Activated CD4-positive, alpha-beta memory T cell treated with anti-CD3 and anti-CD28 coated beads, Interleukin-2, amount 10 ng/mL, durations not matched to agents 7 days and 5 days (primary cell): Measurements from ENCODE around the gene FDX1. TPM values are rescaled to one million over a fixed set of nuclear protein-coding genes. Genes with fewer than 3 reads are reported as not detected.

ENCODE experiments used
- CTCF ChIA-PET: fragments of 350-600 bp; sonication (Branson Sonifier 250); formaldehyde crosslinking; loops from one replicate; lab custom pipeline; 2021; ENCODE audit warnings: antibody characterized with exemption, inconsistent platforms; lab: Charles Lee
- POLR2A ChIA-PET: fragments of 350-600 bp; sonication (Branson Sonifier 250); formaldehyde crosslinking; loops from one replicate; lab custom pipeline; 2021; ENCODE audit warnings: antibody characterized with exemption; lab: Charles Lee
- DNase-seq: peaks from one replicate; pipeline ENCODE4 v3.0.0-alpha.2; 2020
- H3K27ac Mint-ChIP-seq: one replicate; pipeline ENCODE4 v1.8.0; 2021; ENCODE audit warnings: mild to moderate bottlenecking, mixed read lengths
- H3K27me3 Mint-ChIP-seq: one replicate; pipeline ENCODE4 v1.8.0; 2021; ENCODE audit warnings: mixed read lengths
- H3K36me3 Mint-ChIP-seq: one replicate; pipeline ENCODE4 v1.8.0; 2021; ENCODE audit warnings: low read depth, mixed read lengths
- H3K4me1 Mint-ChIP-seq: one replicate; pipeline ENCODE4 v1.8.0; 2021; ENCODE audit warnings: mixed read lengths
- H3K4me3 Mint-ChIP-seq: one replicate; pipeline ENCODE4 v1.8.0; 2021; ENCODE audit warnings: mild to moderate bottlenecking, mixed read lengths
- H3K9me3 Mint-ChIP-seq: one replicate; pipeline ENCODE4 v1.8.0; 2021; ENCODE audit warnings: mixed read lengths
- total RNA-seq, 2 experiments: library from RNA; stranded (reverse); gene quantifications; one replicate each; pipeline ENCODE4 v1.2.3, GENCODE V29; 2021

The FDX1 gene
- total RNA-seq, 2 experiments from 2014 or later = 10.9 to 11.6 TPM

GRCh38 chr11:110474578-110474977, 44.8 kb downstream of the FDX1 start:
- no peaks in the 10 kb centered on the region for H3K9me3 Mint-ChIP-seq
- ChIA-PET CTCF (no interaction called here), POLR2A (no interaction called here)
- no peak for DNase-seq
- no peak overlapping the region for H3K4me3 Mint-ChIP-seq
- H3K27me3 Mint-ChIP-seq = no peaks in the 10 kb centered on the region
- peaks cover 11% of the 10 kb centered on the region for H3K4me1 Mint-ChIP-seq
- H3K27ac Mint-ChIP-seq = no peak overlapping the region
- peaks cover 9% of the 10 kb centered on the region for H3K36me3 Mint-ChIP-seq

- no peak for DNase-seq
- H3K36me3 Mint-ChIP-seq = peaks cover 2% of the 10 kb centered on the region
- ChIA-PET POLR2A (no interaction called here), CTCF (no interaction called here)
- H3K27ac Mint-ChIP-seq = no peak overlapping the region
- H3K9me3 Mint-ChIP-seq = no peaks in the 10 kb centered on the region
- H3K27me3 Mint-ChIP-seq = no peaks in the 10 kb centered on the region
- H3K4me1 Mint-ChIP-seq = peaks cover 5% of the 10 kb centered on the region
- H3K4me3 Mint-ChIP-seq = no peak overlapping the region
Observed at GRCh38 chr11:110475671-110476070, 45.9 kb downstream of the FDX1 start.

GRCh38 chr11:110478410-110478809, 48.7 kb downstream of the FDX1 start:
- POLR2A ChIA-PET = interaction anchor here (0.6 kb wide), 1 partner anchor 17 kb away, joined by 5 read pairs; no protein-coding TSS in a partner anchor
- no peaks in the 10 kb centered on the region for H3K36me3 Mint-ChIP-seq
- peaks cover 3% of the 10 kb centered on the region for H3K27me3 Mint-ChIP-seq
- no peak overlapping the region for H3K4me3 Mint-ChIP-seq
- H3K9me3 Mint-ChIP-seq = peaks cover 2% of the 10 kb centered on the region
- no peaks in the 10 kb centered on the region for H3K4me1 Mint-ChIP-seq
- CTCF ChIA-PET = interaction anchor here (1.2 kb wide), 2 partner anchors 16 to 48 kb away, joined by 3 to 6 read pairs; partner anchors contain the start of gene FDX1
- H3K27ac Mint-ChIP-seq = no peak overlapping the region
- DNase-seq = no peak

- no peak for DNase-seq
- ChIA-PET POLR2A (interaction anchor here (0.6 kb wide), 1 partner anchor 18 kb away, joined by 5 read pairs; no protein-coding TSS in a partner anchor), CTCF (interaction anchor here (1.2 kb wide), 2 partner anchors 15 to 49 kb away, joined by 3 to 6 read pairs; partner anchors contain the start of gene FDX1)
- no peaks in the 10 kb centered on the region for H3K36me3 Mint-ChIP-seq
- no peak overlapping the region for H3K4me3 Mint-ChIP-seq
- H3K27ac Mint-ChIP-seq = no peak overlapping the region
- H3K4me1 Mint-ChIP-seq = no peaks in the 10 kb centered on the region
- peaks cover 4% of the 10 kb centered on the region for H3K27me3 Mint-ChIP-seq
- peaks cover 2% of the 10 kb centered on the region for H3K9me3 Mint-ChIP-seq
Observed at GRCh38 chr11:110479108-110480101, 49.7 kb downstream of the FDX1 start.

GRCh38 chr11:110481523-110481922, 51.8 kb downstream of the FDX1 start:
- ChIA-PET CTCF (no interaction called here), POLR2A (no interaction called here)
- Mint-ChIP-seq H3K36me3 (no peaks in the 10 kb centered on the region), H3K27me3 (peaks cover 6% of the 10 kb centered on the region), H3K4me3 (no peak overlapping the region), H3K4me1 (no peaks in the 10 kb centered on the region), H3K9me3 (peaks cover 2% of the 10 kb centered on the region), H3K27ac (no peak overlapping the region)
- no peak for DNase-seq

GRCh38 chr11:110486156-110486555, 56.4 kb downstream of the FDX1 start:
- POLR2A ChIA-PET = no interaction called here
- H3K9me3 Mint-ChIP-seq = peaks cover 2% of the 10 kb centered on the region

GRCh38 chr11:110488446-110488845, 58.7 kb downstream of the FDX1 start:
- no peak for DNase-seq
- Mint-ChIP-seq H3K27me3 (peaks cover 3% of the 10 kb centered on the region), H3K4me1 (no peaks in the 10 kb centered on the region), H3K27ac (no peak overlapping the region), H3K4me3 (no peak overlapping the region), H3K36me3 (no peaks in the 10 kb centered on the region), H3K9me3 (no peaks in the 10 kb centered on the region)
- CTCF ChIA-PET = no interaction called here
- POLR2A ChIA-PET = no interaction called here

More at GRCh38 chr11:110486156-110486555, 56.4 kb downstream of the FDX1 start:
- Mint-ChIP-seq H3K27me3 (peaks cover 6% of the 10 kb centered on the region), H3K36me3 (no peaks in the 10 kb centered on the region), H3K4me1 (no peaks in the 10 kb centered on the region), H3K27ac (no peak overlapping the region), H3K4me3 (no peak overlapping the region)
- CTCF ChIA-PET = no interaction called here
- DNase-seq = no peak

GRCh38 chr11:110490886-110491285, 61.1 kb downstream of the FDX1 start:
- DNase-seq = no peak
- Mint-ChIP-seq H3K9me3 (no peaks in the 10 kb centered on the region), H3K27me3 (peaks cover 4% of the 10 kb centered on the region), H3K4me1 (no peaks in the 10 kb centered on the region), H3K36me3 (no peaks in the 10 kb centered on the region), H3K4me3 (no peak overlapping the region), H3K27ac (no peak overlapping the region)
- POLR2A ChIA-PET = no interaction called here
- CTCF ChIA-PET = interaction anchor here (0.6 kb wide), 1 partner anchor 354 kb away, joined by 3 read pairs; no protein-coding TSS in a partner anchor

GRCh38 chr11:110491577-110492320, 62.0 kb downstream of the FDX1 start:
- Mint-ChIP-seq H3K27ac (no peak overlapping the region), H3K4me3 (no peak overlapping the region), H3K27me3 (peaks cover 7% of the 10 kb centered on the region), H3K9me3 (no peaks in the 10 kb centered on the region), H3K36me3 (no peaks in the 10 kb centered on the region), H3K4me1 (no peaks in the 10 kb centered on the region)
- no peak for DNase-seq
- ChIA-PET POLR2A (no interaction called here), CTCF (no interaction called here)

- Mint-ChIP-seq H3K9me3 (no peaks in the 10 kb centered on the region), H3K27me3 (peaks cover 12% of the 10 kb centered on the region), H3K36me3 (no peaks in the 10 kb centered on the region), H3K27ac (no peak overlapping the region), H3K4me1 (no peaks in the 10 kb centered on the region), H3K4me3 (no peak overlapping the region)
- CTCF ChIA-PET = no interaction called here
- DNase-seq = no peak
- POLR2A ChIA-PET = no interaction called here
Observed at GRCh38 chr11:110492321-110492685, 62.6 kb downstream of the FDX1 start.

- no peak overlapping the region for H3K27ac Mint-ChIP-seq
- POLR2A ChIA-PET = no interaction called here
Observed at GRCh38 chr11:110493346-110493745, 63.6 kb downstream of the FDX1 start.

GRCh38 chr11:110497231-110497978, 67.7 kb downstream of the FDX1 start:
- Mint-ChIP-seq H3K4me3 (no peak overlapping the region), H3K9me3 (no peaks in the 10 kb centered on the region), H3K27me3 (peaks cover 30% of the 10 kb centered on the region), H3K36me3 (no peaks in the 10 kb centered on the region), H3K27ac (no peak overlapping the region), H3K4me1 (no peaks in the 10 kb centered on the region)
- no peak for DNase-seq
- POLR2A ChIA-PET = no interaction called here
- CTCF ChIA-PET = no interaction called here

More at GRCh38 chr11:110493346-110493745, 63.6 kb downstream of the FDX1 start:
- Mint-ChIP-seq H3K27me3 (peaks cover 14% of the 10 kb centered on the region), H3K36me3 (no peaks in the 10 kb centered on the region), H3K9me3 (no peaks in the 10 kb centered on the region), H3K4me3 (no peak overlapping the region), H3K4me1 (no peaks in the 10 kb centered on the region)
- no peak for DNase-seq
- CTCF ChIA-PET = no interaction called here
